ENCODE measurements around the gene PLEKHG3.

Gene PLEKHG3

DNA sequence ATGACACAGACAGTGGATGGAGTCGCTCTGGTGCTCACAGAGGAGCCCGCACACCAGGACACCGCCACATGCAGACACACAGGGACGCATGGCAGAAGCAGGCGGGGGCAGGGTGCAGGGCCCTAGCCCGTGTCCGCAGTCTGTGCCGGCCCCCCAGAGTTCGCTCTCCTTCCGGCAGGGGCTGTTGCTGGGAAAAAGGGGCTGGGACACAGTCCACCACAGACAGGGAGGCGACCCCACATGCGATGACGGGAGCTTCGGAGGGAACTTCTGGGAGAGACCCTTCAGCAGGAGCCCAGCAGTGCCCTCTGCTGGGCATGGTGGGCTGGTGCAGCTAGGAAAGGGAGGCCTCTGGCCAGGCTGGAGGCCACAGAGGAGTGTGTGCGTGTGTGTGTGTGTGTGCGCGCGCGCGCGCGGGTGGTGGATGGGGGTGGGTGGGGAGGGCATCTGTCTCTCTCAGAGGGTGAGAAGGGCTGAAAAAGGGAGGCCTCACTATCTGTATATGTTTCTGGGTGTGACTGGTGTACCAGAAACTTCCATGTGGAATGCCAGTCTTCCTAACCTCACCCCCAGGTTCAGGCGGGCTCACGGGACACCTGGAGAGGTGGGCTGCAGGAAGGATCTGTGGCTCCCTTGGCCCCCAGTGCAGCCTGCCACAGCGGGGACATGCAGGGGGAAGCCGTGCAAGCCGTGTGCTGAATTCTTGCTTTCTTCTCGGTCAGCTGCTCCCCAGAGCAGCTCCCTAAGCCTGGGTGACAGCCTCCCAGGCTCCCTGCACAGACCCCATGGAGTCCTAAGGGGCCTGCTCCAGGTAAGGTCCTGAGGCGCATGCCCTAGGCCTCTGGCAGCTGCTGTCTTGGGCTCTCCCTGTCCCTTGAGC lies 60.7 kb downstream of the PLEKHG3 start:
- TF ChIP-seq CTCF (IDR thresholded peaks at IDR 0.05) (peak; percentile 91), ZFX (IDR thresholded peaks at IDR 0.05; ENCODE audit: borderline replicate concordance) (no peak)
- no peak overlapping the region for H3K27ac ChIP-seq

DNA sequence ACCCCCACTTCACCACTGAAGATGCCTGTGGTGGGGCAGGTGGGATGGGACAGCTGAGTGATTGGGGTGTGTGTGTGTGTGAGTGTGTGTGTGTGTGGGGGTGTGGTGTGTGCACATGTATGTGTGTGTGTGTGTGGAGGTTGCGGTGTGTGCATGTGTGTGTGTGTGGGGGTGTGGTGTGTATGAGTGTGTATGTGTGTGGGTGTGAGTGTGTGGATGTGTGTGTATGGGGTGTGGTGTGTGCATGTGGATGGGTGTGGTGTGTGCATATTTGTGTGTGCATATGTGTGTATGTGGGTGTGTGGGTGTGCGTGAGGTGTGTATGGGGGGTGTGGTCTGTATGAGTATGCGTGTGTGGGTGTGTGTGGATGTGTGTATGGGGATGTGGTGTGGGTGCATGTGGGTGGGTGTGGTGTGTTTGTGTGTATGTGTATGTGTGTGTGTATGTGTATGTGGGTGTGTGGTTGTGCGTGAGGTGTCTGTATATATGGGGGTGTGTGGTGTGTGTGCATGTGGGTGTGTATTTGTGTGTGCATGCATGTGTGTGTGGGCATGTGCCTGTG lies 61.6 kb downstream of the PLEKHG3 start:
- no peak overlapping the region for H3K27ac ChIP-seq
- TF ChIP-seq ZFX (IDR thresholded peaks at IDR 0.05; ENCODE audit: borderline replicate concordance), result no peak
- TF ChIP-seq CTCF (IDR thresholded peaks at IDR 0.05), result no peak

DNA sequence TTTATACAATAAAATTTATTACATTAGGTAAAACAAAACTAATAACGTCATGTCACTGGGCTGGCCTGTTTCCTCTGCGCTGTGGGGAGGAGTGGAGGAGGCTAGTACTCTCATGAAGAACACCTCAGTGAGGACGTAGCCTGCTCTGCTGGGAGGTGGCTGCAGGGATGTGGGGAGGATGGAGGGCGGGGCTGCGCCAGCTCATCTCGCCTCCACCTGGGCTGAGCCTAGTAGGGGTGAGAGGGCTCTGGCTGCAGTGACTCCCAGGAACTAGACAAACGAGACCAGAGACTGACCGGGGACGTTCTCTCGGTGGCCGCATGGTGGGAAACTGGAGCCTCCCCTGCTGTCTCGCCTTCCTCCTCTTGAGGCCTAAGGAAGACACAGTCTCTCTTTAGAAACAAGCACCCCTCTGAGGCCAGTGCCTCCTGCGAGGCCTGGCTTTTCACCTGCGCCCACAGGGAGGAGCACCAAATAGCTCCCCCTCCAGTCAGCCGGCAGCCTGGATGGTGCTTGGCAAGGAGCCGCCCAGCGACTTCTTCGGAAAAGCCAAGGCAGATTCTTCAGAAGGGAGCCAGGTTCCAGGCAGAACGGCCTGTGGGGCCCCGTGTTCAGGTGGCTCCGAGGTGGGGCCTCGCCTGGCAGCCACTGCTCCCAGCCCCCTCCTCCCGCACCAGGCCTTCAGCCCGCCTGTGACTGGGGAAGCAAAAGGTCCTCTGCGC lies 62.4 kb downstream of the PLEKHG3 start:
- TF ChIP-seq ZFX (IDR thresholded peaks at IDR 0.05; ENCODE audit: borderline replicate concordance), result no peak
- TF ChIP-seq CTCF (IDR thresholded peaks at IDR 0.05), result no peak
- H3K27ac ChIP-seq, result no peak overlapping the region

DNA sequence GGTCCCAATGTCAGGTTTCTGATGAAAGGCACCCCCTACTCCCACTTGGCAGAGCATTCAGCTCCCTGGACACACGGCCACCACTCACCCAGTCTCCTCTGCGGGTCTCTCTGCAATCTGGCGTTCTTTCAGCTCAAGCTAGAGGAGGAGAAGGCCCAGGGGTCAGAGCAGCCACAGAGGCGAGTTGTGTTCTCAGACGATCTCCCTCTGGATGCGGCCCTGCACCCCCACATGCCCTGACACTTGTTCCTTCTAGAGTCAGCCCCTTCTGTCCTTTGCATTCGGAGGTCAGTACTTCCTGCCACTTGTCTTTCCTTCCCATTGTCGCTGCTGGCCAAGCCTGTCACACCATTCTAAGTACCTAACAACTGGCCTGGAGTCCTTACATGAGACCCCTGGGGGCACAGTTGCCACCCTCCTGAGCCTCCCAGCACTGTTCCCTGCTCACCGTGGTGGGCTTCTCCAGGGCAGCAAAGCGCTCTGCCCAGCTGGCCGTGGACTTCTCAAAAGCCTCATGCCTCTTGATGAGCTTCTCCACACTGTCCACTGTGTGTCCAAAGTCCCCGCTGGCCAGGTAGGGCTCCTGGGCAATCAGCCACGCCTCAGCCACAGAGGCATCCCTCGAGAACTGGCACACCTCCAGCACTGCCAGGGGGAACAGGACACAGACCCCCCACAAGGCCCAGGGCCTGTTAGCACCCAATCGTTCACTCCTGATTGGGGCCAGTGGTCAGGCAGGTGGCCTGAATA lies 63.2 kb downstream of the PLEKHG3 start:
- H3K27ac ChIP-seq, result no peak overlapping the region
- TF ChIP-seq ZFX (IDR thresholded peaks at IDR 0.05; ENCODE audit: borderline replicate concordance), result no peak
- TF ChIP-seq CTCF (IDR thresholded peaks at IDR 0.05), result no peak

- TF ChIP-seq ZFX (IDR thresholded peaks at IDR 0.05; ENCODE audit: borderline replicate concordance), result no peak
- no peak for TF ChIP-seq CTCF (IDR thresholded peaks at IDR 0.05)
- no peak overlapping the region for H3K27ac ChIP-seq
Measured at GRCh38 chr14:64768401-64769095, 64.3 kb downstream of the PLEKHG3 start.

GRCh38 chr14:64769096-64770020 lies 65.1 kb downstream of the PLEKHG3 start:
- TF ChIP-seq CTCF (IDR thresholded peaks at IDR 0.05) (no peak), ZFX (IDR thresholded peaks at IDR 0.05; ENCODE audit: borderline replicate concordance) (no peak)

More at GRCh38 chr14:64769096-64770020, 65.1 kb downstream of the PLEKHG3 start:
- H3K27ac ChIP-seq, result no peak overlapping the region

All from 22Rv1 (cell line).